ENCODE data around the gene ZHX3. TPM values are rescaled to one million over a fixed set of nuclear protein-coding genes. Genes with fewer than 3 reads are reported as not detected.

Gene ZHX3
- polyA plus RNA-seq, 3 donors = 0.58 to 3.2 (median 1.1) TPM

GRCh38 chr20:41355192-41355591, 37.7 kb upstream of the ZHX3 start:
- H3K36me3 ChIP-seq (replicated peaks in 1 of 2; ENCODE audit: control insufficient read depth in 1 of 2, insufficient read depth in 2 of 2, low read length in 2 of 2) = no peaks in the 10 kb centered on the region
- H4K20me1 ChIP-seq (ENCODE audit: insufficient read depth, low read length) = no peaks in the 10 kb centered on the region
- H3K4me2 ChIP-seq (replicated peaks; ENCODE audit: extremely low read depth, low read length, poor library complexity, severe bottlenecking) = no peak overlapping the region
- no peaks in the 10 kb centered on the region for H3K27me3 ChIP-seq (ENCODE audit: control insufficient read depth in 2 of 2, insufficient read depth in 2 of 2, low read length in 2 of 2)
- no peak for TF ChIP-seq CTCF (IDR thresholded peaks at IDR 0.05)
- H3K4me1 ChIP-seq (ENCODE audit: control insufficient read depth in 1 of 2, insufficient read depth in 2 of 2, low read length in 2 of 2) = no peaks in the 10 kb centered on the region
- DNase-seq = no peak
- no peaks in the 10 kb centered on the region for H3K79me2 ChIP-seq (ENCODE audit: insufficient read depth, low read length)
- intact Hi-C loops (cut with micrococcal nuclease) = no loop called here
- H3K27me3 Mint-ChIP-seq (ENCODE audit: low read depth in 3 of 3) = peaks cover 6 to 27% (median 25%) of the 10 kb centered on the region in 3 donors
- H3K9me3 Mint-ChIP-seq = peaks cover 0 to 4% (median 0%) of the 10 kb centered on the region in 7 donors
- H2AFZ ChIP-seq (ENCODE audit: insufficient read depth, low read depth, low read length, poor library complexity, severe bottlenecking) = no peak overlapping the region
- no peak overlapping the region for H3K27ac ChIP-seq (ENCODE audit: low read depth in 1 of 2, low read length in 2 of 2)
- no peak overlapping the region for H3K27ac Mint-ChIP-seq
- H3K9ac ChIP-seq (ENCODE audit: insufficient read depth, low read length, poor library complexity, severe bottlenecking) = no peak overlapping the region
- 100% methylated on average over 1 of the region's 3 CpGs for whole genome bisulfite sequencing (ENCODE audit: insufficient coverage)
- H3K4me3 ChIP-seq (replicated peaks in 1 of 3; ENCODE audit: low read depth in 2 of 3, low read length in 3 of 3) = no peak overlapping the region
- peaks cover 6% of the 10 kb centered on the region for H3K4me1 Mint-ChIP-seq
- no peaks in the 10 kb centered on the region for H3K36me3 Mint-ChIP-seq
- no peak overlapping the region for H3K4me3 Mint-ChIP-seq
- no peaks in the 10 kb centered on the region for H3K9me3 ChIP-seq (replicated peaks in 1 of 2; ENCODE audit: control insufficient read depth in 1 of 2, insufficient read depth in 1 of 2, low read length in 2 of 2)

- no peak for DNase-seq
- H3K36me3 ChIP-seq (replicated peaks in 1 of 2; ENCODE audit: control insufficient read depth in 1 of 2, insufficient read depth in 2 of 2, low read length in 2 of 2) = no peaks in the 10 kb centered on the region
Observed at GRCh38 chr20:41353530-41353929, 36.0 kb upstream of the ZHX3 start.

More at GRCh38 chr20:41353530-41353929, 36.0 kb upstream of the ZHX3 start:
- Histone ChIP-seq H3K9ac (ENCODE audit: insufficient read depth, low read length, poor library complexity, severe bottlenecking) (no peak overlapping the region), H3K4me3 (replicated peaks in 1 of 3; ENCODE audit: low read depth in 2 of 3, low read length in 3 of 3) (no peak overlapping the region), H3K79me2 (ENCODE audit: insufficient read depth, low read length) (no peaks in the 10 kb centered on the region), H3K27me3 (ENCODE audit: control insufficient read depth in 2 of 2, insufficient read depth in 2 of 2, low read length in 2 of 2) (no peaks in the 10 kb centered on the region), H3K9me3 (replicated peaks in 1 of 2; ENCODE audit: control insufficient read depth in 1 of 2, insufficient read depth in 1 of 2, low read length in 2 of 2) (no peaks in the 10 kb centered on the region), H3K4me1 (ENCODE audit: control insufficient read depth in 1 of 2, insufficient read depth in 2 of 2, low read length in 2 of 2) (no peaks in the 10 kb centered on the region), H3K27ac (ENCODE audit: low read depth in 1 of 2, low read length in 2 of 2) (no peak overlapping the region), H4K20me1 (ENCODE audit: insufficient read depth, low read length) (no peaks in the 10 kb centered on the region), H3K4me2 (replicated peaks; ENCODE audit: extremely low read depth, low read length, poor library complexity, severe bottlenecking) (no peak overlapping the region), H2AFZ (ENCODE audit: insufficient read depth, low read depth, low read length, poor library complexity, severe bottlenecking) (no peak overlapping the region)
- H3K27me3 Mint-ChIP-seq (ENCODE audit: low read depth in 3 of 3) = peaks cover 6 to 25% (median 23%) of the 10 kb centered on the region in 3 donors
- no peak for TF ChIP-seq CTCF (IDR thresholded peaks at IDR 0.05)
- peaks cover 0 to 4% (median 0%) of the 10 kb centered on the region in 7 donors for H3K9me3 Mint-ChIP-seq
- intact Hi-C loops (cut with micrococcal nuclease) = no loop called here
- no peak overlapping the region for H3K4me3 Mint-ChIP-seq
- peaks cover 6% of the 10 kb centered on the region for H3K4me1 Mint-ChIP-seq
- no peak overlapping the region for H3K27ac Mint-ChIP-seq
- no peaks in the 10 kb centered on the region for H3K36me3 Mint-ChIP-seq

Data from CD14-positive monocyte (primary cell).